Measurements from ENCODE around the gene KATNAL2.
"Not testable (repeated sequence)": the region's sequence is repeated elsewhere in the genome, so short reads cannot be mapped to it uniquely, and the experiment has no call there.

Gene KATNAL2

DNA sequence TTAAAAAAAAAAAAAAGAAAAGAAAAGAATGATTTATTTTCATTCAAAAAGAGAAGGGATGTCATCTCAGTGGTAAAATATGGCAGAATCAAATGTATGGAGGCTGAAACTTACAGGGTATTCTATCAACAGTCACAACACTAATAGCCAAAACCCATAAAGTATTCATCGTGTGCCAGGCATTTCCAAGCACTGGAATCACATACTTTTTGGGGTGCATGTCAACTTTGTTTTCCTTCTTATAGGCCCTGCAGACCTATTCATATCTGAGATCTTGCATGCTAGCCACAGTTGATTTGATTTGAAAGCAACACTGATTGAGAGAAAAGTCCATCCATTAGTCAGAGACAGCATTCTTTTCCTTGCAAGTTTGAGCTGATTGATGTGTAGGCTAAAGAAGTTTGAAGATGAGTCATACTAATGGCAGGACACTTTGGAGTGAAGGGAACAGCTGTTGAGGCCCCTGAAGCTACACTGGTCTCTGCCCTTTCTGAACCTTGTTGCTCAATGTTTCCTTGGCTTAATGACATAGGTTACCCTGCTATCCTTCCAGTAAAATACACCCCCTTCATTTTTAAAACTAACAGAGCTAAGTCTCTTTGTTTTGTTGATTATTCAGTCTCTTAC, 22.0 kb downstream of the KATNAL2 start:
- DNase-seq = no peak

DNA sequence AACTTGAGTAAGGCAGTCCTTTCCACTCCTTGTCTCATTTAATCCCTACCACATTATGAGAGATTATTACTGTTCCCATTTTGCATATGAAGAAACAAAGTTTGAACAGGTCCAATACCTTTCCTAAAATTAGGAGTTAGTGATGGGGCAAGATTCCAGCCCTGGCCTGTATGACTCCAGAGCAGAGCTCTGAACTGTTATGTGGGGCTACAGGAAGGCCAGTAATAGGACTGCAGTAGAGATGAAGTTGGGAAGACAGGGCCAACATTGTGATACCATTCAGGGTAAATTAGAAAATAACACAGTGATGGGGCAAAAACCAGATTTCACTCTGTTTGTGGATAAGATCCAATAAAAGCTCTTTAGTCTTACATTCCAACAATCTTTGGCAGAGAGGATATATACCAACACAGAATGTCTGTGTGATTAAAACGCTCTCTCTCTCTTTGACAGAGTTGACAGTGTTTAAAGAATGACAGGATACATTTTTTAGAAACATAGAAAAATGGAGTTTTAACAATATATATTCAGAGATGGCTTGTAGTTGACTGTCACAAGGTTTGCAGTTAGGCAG, 22.7 kb downstream of the KATNAL2 start:
- DNase-seq = no peak

DNA sequence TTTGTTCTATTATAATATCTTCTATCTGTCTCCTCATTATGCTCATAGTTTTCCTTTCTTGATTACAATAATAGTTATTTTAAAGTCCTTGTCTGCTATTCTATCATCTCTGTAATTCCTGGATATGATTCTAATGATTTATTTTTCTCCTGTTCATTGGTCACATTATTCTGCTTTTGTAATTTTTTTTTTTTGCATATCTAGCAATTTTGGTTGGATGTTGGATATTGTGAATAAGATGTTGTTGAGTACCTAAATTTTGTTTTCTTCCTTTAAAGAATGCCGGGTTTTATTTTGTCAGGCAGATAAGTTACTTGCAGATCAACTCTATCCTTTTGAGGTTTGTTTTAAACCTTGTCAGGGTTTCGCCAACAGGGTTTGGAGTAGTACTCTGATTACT, 25.2 kb downstream of the KATNAL2 start:
- no peak for DNase-seq

DNA sequence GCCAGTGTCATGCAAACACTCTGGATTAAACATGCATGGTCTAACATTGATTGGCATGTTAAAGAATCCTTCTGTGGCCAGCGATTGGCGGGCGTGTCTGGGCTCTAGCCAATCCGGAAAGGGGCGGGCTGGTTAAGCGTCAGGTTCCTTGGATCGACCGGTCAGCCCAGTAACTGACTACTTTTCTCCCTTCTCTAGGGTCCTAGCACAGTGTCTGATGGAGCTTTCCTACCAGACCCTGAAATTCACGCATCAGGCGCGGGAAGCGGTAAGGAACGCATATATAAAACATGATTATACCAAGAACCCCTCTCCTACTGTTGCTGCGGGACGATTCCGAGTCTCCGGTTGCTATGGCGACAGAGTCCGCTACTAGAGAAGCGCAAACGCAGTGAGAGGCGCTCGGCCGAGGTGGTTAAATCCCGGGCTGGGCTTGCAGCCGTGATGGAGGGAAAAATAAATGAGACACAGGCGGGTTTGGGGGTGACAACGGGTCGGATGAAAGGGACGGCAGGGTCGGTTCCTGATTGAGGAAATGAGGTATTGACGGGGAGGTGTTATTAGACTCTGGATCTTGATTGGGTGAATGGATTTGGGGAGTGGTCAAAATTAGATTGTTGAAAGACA, 29.4 kb downstream of the KATNAL2 start:
- peak; percentile 76 to 86 (median 81) for DNase-seq

DNA sequence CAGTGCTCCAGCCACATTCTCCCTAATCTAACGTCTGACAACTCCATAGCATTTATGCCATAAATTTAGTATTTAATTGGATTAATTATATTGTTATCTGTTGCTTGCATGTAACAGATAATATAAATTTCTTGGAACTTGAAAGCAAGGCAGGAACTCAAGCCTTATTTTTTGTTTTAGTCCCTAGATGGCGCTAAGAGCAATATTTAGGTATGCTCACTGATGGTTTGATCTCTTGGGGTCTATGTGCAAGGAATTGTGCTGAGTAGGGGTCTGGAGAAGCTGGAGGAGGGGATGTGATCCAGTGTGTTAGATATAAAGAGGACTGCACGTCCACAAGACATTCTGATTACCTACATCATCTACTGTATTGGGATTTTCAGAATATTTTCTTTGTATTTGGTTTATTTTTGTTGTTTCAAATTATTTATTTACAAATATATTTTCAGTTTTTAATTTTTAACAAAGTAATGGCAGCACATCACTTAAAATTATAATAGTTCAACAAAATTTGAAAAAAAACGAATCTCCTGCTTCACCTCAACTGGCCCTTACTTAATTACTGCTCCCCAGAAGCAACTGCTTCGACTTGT, 32.8 kb downstream of the KATNAL2 start:
- peak; percentile 4 to 41 (median 32) for DNase-seq

GRCh38 chr18:46953195-46953594, 35.8 kb downstream of the KATNAL2 start:
- DNase-seq = no peak

DNA sequence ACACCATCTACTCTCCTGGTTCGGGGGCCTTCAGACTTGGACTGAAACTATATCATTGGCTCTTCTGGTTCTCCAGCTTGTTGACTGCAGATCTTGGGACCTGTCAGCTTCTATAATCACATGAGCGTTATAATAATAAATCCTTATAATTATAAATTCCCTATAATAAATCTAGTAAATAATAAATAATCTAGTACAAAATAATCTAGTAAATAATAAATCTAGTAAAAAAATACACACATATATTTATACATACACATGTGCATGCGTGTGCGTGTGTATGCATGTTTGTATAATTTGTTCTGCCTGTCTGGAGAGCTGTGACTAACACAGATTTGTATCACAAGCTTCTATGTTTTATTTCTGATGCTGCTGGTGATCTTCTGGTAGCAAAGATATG, 40.8 kb downstream of the KATNAL2 start:
- DNase-seq = no peak

GRCh38 chr18:46963656-46964578, 46.5 kb downstream of the KATNAL2 start:
- DNase-seq = not testable (repeated sequence)

GRCh38 chr18:46964579-46965293, 47.3 kb downstream of the KATNAL2 start:
- not testable (repeated sequence) for DNase-seq

DNA sequence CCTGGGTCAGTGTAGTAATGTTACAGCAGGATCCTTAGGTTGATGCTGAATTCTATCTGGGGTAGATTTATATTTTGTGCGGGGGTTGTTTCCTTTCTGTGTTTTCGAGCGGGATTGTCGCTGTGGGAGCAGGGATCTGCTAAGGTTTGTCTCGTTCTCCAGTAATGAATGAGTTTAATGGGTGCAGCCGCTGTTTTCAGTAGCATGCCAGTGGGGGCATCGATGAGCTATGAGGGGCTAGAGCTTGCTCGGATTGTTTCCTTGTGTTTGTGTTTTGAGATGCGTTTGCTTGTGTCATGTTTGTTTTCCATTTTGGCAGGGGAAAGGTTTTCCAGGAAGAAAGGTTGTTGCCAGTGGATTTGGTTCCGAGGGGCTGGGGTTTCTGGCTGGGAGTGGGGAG, 48.9 kb downstream of the KATNAL2 start:
- not testable (repeated sequence) for DNase-seq

DNA sequence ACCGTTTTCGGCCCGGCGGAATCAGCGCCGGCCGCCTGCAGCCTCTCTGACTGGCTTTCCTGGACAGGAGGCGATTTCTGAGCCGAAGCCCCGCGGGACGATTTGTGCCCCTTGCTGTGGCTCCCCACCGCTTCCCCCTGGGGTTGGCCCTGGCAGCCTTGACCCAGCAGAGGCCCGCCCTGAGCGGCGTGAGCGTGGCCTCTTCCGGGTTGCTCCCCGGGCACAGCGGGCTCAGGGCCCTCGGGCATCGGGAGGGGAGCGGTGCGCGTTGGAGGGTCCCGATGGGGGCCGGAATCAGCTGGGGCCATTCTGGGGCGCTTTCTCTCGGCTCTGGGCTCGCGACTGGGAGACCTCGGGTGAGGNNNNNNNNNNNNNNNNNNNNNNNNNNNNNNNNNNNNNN, 52.1 kb downstream of the KATNAL2 start:
- not testable (repeated sequence) for DNase-seq

GRCh38 chr18:47019870-47020269, 102.5 kb downstream of the KATNAL2 start:
- DNase-seq = not testable (repeated sequence)

- not testable (repeated sequence) for DNase-seq
These were observed 103.4 kb downstream of the KATNAL2 start for GRCh38 chr18:47020757-47021156.

DNA sequence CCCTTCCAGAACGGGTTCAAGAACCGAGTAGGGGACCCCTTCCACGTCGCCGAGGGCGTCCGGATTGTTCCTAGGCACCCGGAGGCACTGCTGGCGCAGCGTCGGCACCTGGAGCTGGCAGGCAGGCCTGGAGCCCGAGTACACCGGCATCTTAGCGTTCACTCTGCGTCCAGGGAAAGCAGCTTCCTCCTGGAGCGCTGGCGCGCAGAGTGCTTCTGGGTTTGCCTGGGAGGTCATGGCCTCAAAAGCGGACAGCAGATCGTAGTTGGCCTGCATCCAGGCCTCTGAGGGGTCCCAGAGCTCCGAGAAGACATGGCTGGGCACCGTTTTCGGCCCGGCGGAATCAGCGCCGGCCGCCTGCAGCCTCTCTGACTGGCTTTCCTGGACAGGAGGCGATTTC, 105.4 kb downstream of the KATNAL2 start:
- DNase-seq = not testable (repeated sequence)

DNA sequence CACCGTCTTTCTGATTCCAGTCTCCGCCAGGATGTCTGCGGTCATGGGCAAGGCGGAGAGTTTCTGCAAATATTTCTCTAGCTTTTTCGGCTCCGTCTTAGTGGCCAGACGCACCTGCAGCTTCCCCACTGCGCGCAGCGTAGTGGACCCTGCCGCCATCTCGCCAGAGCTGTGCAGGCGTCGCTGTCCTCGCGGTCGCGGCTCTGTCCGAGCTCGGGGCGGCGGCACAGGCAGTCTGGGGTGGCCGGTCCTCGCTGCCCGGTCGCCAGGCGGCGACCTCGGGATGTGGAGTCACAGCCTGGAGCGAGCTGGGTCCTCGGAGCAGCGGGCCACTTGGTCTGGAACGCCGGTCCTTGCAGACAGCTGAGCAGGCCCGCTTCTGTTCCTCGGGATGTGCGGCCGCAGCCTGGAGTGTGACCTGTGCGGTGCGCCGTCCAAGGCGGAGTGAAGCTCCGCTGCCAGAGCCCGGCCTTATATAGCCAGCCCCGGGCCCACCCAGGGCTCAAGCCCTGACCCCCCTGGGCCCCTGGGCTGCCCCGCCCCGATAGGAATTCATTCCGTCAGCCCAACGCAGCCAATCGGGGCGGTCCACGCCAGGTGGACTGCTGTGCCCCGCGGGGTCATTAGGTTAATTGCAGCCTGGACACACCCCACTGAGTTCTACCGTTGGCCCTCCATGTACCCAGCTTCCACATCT, 106.5 kb downstream of the KATNAL2 start:
- DNase-seq = not testable (repeated sequence)

DNA sequence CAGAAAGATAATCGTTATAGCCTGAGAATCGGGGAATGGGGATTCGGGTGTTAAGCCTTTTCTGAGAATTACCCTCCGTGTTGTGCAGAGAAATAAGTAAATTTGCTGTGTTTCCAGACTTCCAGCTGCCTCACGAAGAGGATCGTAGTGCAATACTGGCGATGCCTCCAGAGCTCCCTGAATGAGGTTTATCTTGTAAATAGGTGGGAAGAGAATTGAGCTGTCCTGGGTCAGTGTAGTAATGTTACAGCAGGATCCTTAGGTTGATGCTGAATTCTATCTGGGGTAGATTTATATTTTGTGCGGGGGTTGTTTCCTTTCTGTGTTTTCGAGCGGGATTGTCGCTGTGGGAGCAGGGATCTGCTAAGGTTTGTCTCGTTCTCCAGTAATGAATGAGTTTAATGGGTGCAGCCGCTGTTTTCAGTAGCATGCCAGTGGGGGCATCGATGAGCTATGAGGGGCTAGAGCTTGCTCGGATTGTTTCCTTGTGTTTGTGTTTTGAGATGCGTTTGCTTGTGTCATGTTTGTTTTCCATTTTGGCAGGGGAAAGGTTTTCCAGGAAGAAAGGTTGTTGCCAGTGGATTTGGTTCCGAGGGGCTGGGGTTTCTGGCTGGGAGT, 108.3 kb downstream of the KATNAL2 start:
- not testable (repeated sequence) for DNase-seq

- not testable (repeated sequence) for DNase-seq
These were observed 111.3 kb downstream of the KATNAL2 start for GRCh38 chr18:47028738-47029137.

GRCh38 chr18:47029684-47030353, 112.4 kb downstream of the KATNAL2 start:
- not testable (repeated sequence) for DNase-seq

DNA sequence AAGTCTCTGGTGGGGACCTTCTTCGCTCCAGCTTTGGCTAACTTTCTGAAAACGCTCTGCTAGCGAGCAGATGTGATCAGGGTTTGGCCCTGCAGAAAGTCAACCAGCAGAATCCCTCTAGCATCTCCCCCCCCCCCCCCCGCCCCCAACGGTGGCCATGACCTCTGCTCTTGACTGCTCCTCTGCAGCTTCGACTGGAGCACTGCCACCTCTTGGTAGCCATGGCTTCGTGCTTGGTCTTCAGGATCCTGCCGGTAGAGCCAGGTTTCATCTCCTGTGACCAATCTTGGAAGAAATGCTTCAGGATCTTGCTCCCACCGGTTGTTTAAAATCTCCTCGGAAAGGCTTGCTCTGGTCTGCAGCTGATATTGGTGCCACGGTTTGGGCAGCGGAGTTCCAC, 113.5 kb downstream of the KATNAL2 start:
- DNase-seq = not testable (repeated sequence)

- DNase-seq = no peak
These were observed 115.5 kb downstream of the KATNAL2 start for GRCh38 chr18:47032945-47033344.

All from suppressor macrophage treated with lipopolysaccharide for 1 hour (primary cell).